Upper lobe of right lung (tissue), 1 donor: Measurements from ENCODE around the gene SLC1A2. TPM values are rescaled to one million over a fixed set of nuclear protein-coding genes. Genes with fewer than 3 reads are reported as not detected.

Experiments
- ATAC-seq: fragments of 200-7000 bp; cut with Tn5 transposase; one replicate; pipeline ENCODE4 v1.9.1; 2020; ENCODE audit warnings: mild to moderate bottlenecking, moderate library complexity
- DNase-seq: peaks from one replicate; pipeline ENCODE4 v3.0.0-alpha.2; 2020
- H3K27ac ChIP-seq: fragments of 200-600 bp; one replicate; pipeline ENCODE4 v1.8.0; 2022
- H3K27me3 ChIP-seq: fragments of 200-600 bp; one replicate; pipeline ENCODE4 v1.8.0; 2022; ENCODE audit warnings: mild to moderate bottlenecking
- H3K36me3 ChIP-seq: fragments of 200-600 bp; one replicate; pipeline ENCODE4 v1.8.0; 2022
- H3K4me1 ChIP-seq: fragments of 200-600 bp; one replicate; pipeline ENCODE4 v1.8.0; 2022
- H3K4me3 ChIP-seq: fragments of 200-600 bp; one replicate; pipeline ENCODE4 v1.8.0; 2022; ENCODE audit warnings: mild to moderate bottlenecking
- H3K9me3 ChIP-seq: fragments of 200-600 bp; one replicate; pipeline ENCODE4 v1.8.0; 2022
- CTCF ChIP-seq: fragments of 200-600 bp; IDR thresholded peaks from one replicate; pipeline ENCODE4 v1.8.0; 2022; ENCODE audit warnings: antibody characterized with exemption
- intact Hi-C: fragments of 100-400 bp; cut with DNase I; formaldehyde crosslinking; loops from one replicate; pipeline ENCODE4 v1.11.0; 2022
- total RNA-seq: library from RNA; stranded (reverse); fragmentation: NEBNext Ultra II Directional; extraction: Animal tissue kit (Norgen Biotek cat#: 25700); gene quantifications from one replicate; pipeline ENCODE4 v1.2.1, GENCODE V29; 2021
- donor health status: DM: no; HTN: yes; CAD: no; lungs with severe emphysema.

SLC1A2 gene
- total RNA-seq, 1 donor from 2014 or later: 2.5 TPM

- intact Hi-C loops: no loop called here
- ATAC-seq: no peak
- no peak for TF ChIP-seq CTCF
Observed at GRCh38 chr11:35261197-35261596, 158.2 kb downstream of the SLC1A2 start.

GRCh38 chr11:35260342-35260985 is 158.9 kb downstream of the SLC1A2 start:
- no peak overlapping the region for H3K27ac ChIP-seq
- no peak overlapping the region for H3K4me3 ChIP-seq
- intact Hi-C loops: no loop called here
- H3K27me3 ChIP-seq: no peaks in the 10 kb centered on the region
- DNase-seq (no peak), ATAC-seq (no peak)
- no peak for TF ChIP-seq CTCF
- H3K9me3 ChIP-seq: no peaks in the 10 kb centered on the region
- peaks cover 7% of the 10 kb centered on the region for H3K4me1 ChIP-seq
- H3K36me3 ChIP-seq: no peaks in the 10 kb centered on the region

More at GRCh38 chr11:35261197-35261596, 158.2 kb downstream of the SLC1A2 start:
- no peaks in the 10 kb centered on the region for H3K27me3 ChIP-seq
- DNase-seq: no peak
- peaks cover 7% of the 10 kb centered on the region for H3K4me1 ChIP-seq
- no peaks in the 10 kb centered on the region for H3K9me3 ChIP-seq
- H3K27ac ChIP-seq: no peak overlapping the region
- H3K36me3 ChIP-seq: no peaks in the 10 kb centered on the region
- H3K4me3 ChIP-seq: no peak overlapping the region

- no peak overlapping the region for H3K27ac ChIP-seq
- peaks cover 7% of the 10 kb centered on the region for H3K4me1 ChIP-seq
- no peaks in the 10 kb centered on the region for H3K27me3 ChIP-seq
- no peak for TF ChIP-seq CTCF
- H3K4me3 ChIP-seq: no peak overlapping the region
- H3K9me3 ChIP-seq: no peaks in the 10 kb centered on the region
- DNase-seq: no peak
- H3K36me3 ChIP-seq: no peaks in the 10 kb centered on the region
- ATAC-seq: no peak
- intact Hi-C loops: no loop called here
Observed at GRCh38 chr11:35259529-35259928, 159.8 kb downstream of the SLC1A2 start.

- TF ChIP-seq CTCF: no peak
- intact Hi-C loops: no loop called here
- H3K4me3 ChIP-seq: no peak overlapping the region
- no peak for DNase-seq
- ATAC-seq: peak; percentile 77
- H3K27ac ChIP-seq: no peak overlapping the region
- no peaks in the 10 kb centered on the region for H3K27me3 ChIP-seq
- H3K36me3 ChIP-seq: no peaks in the 10 kb centered on the region
- peaks cover 12% of the 10 kb centered on the region for H3K4me1 ChIP-seq
- H3K9me3 ChIP-seq: no peaks in the 10 kb centered on the region
Observed at GRCh38 chr11:35257281-35257680, 162.1 kb downstream of the SLC1A2 start.

GRCh38 chr11:35256296-35256695 is 163.1 kb downstream of the SLC1A2 start:
- H3K4me3 ChIP-seq: no peak overlapping the region
- H3K36me3 ChIP-seq: no peaks in the 10 kb centered on the region
- DNase-seq (no peak), ATAC-seq (no peak)
- H3K9me3 ChIP-seq: no peaks in the 10 kb centered on the region
- no peak for TF ChIP-seq CTCF
- H3K27me3 ChIP-seq: no peaks in the 10 kb centered on the region
- peaks cover 12% of the 10 kb centered on the region for H3K4me1 ChIP-seq
- intact Hi-C loops: no loop called here
- H3K27ac ChIP-seq: no peak overlapping the region

- H3K36me3 ChIP-seq: no peaks in the 10 kb centered on the region
- no peaks in the 10 kb centered on the region for H3K9me3 ChIP-seq
- intact Hi-C loops: no loop called here
- H3K4me1 ChIP-seq: peaks cover 11% of the 10 kb centered on the region
- no peak for TF ChIP-seq CTCF
- no peaks in the 10 kb centered on the region for H3K27me3 ChIP-seq
- no peak for ATAC-seq
- no peak overlapping the region for H3K4me3 ChIP-seq
- no peak overlapping the region for H3K27ac ChIP-seq
- no peak for DNase-seq
Observed at GRCh38 chr11:35255514-35255913, 163.8 kb downstream of the SLC1A2 start.
